Stimulated activated naive CD4-positive, alpha-beta T cell treated with Interleukin-2 at 50 U/mL for 16 hours (primary cell): ENCODE results near the gene CPN2.

Experiments
- DNase-seq: peaks from one replicate; lab custom pipeline; 2025; lab: John Stamatoyannopoulos, UW

Gene CPN2

DNA sequence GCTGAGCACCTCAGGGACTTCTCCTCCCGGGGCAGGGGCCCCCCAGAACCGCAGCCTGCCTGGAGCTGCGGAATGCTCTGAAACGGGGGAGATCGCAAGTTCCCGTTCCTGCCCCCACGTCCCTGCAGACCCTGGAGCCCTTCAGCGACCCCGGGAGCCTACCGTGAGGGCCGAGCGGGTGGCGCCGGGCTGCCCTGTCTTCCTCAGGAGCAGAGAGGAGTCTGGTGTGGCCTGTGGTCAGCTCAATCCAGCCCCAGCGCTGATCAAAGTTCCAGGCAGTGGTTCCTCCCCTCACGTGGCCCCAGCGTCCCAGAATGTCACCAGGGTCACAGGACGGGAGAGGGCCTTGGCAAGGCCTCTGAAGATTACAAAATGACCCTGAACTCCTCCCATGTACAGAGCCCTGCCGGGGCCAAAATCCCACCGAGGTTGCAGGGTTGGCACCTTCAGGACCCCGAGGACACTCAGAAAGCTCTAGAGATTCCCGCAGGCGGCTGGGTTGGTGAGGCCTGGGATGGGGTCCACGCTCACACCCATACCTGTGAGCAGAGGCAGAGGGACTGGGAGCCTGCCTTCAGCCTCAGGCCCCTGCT, at the start of gene CPN2:
Gene CPN2, minus strand, starts transcription at position 249 of the 593 bp plus-strand sequence. CDS start 8,626 bp downstream, outside the sequence.
- DNase-seq = no peak

DNA sequence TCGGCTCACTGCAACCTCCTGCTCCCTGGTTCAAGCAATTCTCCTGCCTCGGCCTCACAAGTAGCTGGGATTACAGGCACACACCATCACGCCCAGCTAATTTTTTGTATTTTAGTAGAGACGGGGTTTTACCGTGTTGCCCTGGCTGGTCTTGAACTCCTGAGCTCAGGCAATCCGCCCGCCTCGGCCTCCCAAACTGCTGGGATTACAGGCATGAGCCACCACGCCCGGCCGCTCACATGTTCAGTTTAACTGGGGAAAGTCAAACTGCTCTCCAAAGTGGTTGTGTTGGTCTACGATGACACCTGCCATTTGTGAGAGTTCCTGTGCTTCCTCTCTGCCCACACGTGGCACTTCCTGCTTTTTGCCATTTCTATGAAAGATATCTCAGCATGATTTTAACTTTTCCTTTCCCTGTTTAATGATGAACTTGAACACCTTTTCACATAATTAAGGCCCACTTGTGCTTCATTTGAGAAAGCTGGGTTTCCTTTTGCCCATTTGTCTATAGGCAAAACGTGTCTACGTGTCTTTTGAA, 48.8 kb upstream of the CPN2 start:
- DNase-seq = no peak

DNA sequence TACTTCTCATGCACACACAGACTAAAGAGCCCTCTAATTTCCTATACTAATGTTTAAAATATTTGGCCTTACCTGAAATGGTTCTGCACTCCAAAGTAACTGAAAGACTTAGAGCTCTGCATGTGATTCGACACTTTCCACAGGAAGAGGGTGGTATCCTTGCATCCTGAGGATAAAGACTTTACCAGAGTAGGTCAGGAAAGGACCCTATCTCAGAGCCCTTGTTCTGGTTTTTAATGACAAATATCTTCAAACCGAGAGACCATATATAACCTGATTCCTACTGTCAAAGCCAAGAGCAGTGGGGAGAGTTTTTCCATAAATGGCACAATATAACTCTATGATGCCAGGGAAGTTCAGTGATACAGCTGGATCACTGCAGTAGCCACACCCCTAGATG, 48.0 kb upstream of the CPN2 start, which contains the start of gene GP5:
Gene GP5, minus strand, starts transcription at position 101 of the 400 bp plus-strand sequence. CDS start 984 bp downstream, outside the sequence.
- DNase-seq = no peak

GRCh38 chr3:194397757-194398312, 46.7 kb upstream of the CPN2 start:
- DNase-seq = peak; percentile 2

- peak; percentile 22 for DNase-seq
Measured at GRCh38 chr3:194396859-194397756, 46.0 kb upstream of the CPN2 start.

GRCh38 chr3:194396539-194396858, 45.4 kb upstream of the CPN2 start:
- DNase-seq = no peak

DNA sequence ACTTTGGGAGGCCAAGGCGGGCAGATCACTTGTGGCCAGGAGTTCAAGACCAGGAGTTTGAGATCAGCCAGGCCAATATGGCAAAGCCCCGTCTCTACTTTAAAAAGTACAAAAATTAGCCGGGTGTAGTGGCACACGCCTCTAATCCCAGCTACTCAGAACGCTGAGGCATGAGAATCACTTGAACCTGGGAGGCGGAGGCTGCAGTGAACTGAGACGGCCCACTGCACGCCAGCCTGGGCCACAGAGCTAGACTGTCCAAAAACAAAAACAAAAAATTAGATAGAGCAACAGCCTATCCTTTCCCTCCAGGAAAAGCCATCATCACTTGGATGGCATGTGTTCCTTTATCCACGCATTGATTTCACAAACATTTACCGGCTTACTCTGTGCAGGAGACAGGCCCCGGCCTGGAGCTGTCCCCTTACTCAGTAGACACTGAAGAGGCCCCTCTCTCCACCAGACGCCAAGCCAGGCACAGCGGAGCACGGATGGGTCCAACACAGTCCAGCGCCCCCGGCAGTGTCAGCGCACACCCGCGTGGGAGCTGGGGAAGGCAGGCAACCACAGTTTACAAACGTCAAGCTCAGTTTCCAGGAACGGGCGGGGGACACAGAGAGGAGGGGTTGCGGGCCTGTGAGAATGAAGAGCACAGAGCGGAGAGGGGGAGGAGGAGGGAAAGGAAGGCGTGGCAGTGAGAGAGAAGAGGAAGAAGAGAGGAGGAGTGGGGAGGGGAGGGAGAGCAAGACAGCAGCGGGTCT, 44.8 kb upstream of the CPN2 start:
- peak; percentile 32 for DNase-seq

DNA sequence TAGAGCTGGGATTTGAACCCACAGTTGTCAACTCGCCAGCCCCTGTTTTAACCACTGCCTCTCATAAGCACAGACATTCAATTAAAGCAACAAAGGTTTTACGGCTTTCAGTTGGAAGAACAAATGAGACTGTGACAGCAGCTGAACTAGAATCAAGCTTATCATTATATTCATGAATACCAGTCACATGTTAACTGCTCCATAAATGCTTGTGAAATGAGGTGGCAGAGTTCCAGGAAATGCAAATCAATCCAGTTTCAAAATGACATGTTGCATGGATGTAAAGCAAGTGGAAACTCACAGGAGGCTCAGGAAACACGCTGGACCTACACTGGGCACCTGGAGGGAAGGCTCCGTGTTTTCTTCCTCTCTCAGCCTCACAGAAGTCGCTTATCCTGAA, 44.1 kb upstream of the CPN2 start:
- DNase-seq = no peak

DNA sequence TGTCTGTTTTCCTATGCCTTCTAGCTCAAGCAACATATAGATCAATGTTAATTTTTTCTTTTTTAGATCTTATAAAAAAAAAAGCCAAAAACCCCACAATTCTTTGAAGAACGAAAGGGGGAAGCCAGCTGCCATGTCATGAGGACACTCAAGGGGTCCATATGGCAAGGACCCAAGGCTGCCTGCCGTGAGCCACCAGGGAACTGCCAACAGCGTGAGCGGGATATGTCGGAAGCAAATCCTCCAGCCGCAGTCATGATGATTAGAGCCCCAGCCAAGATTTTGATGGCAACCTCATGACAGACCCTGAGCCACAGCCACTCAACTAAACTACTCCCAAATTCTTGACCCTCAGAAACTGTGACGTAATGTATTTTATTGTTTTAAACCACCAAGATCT, 41.4 kb upstream of the CPN2 start:
- DNase-seq = no peak

GRCh38 chr3:194390835-194391234, 39.7 kb upstream of the CPN2 start:
- no peak for DNase-seq

GRCh38 chr3:194389269-194389668, 38.1 kb upstream of the CPN2 start:
- no peak for DNase-seq

DNA sequence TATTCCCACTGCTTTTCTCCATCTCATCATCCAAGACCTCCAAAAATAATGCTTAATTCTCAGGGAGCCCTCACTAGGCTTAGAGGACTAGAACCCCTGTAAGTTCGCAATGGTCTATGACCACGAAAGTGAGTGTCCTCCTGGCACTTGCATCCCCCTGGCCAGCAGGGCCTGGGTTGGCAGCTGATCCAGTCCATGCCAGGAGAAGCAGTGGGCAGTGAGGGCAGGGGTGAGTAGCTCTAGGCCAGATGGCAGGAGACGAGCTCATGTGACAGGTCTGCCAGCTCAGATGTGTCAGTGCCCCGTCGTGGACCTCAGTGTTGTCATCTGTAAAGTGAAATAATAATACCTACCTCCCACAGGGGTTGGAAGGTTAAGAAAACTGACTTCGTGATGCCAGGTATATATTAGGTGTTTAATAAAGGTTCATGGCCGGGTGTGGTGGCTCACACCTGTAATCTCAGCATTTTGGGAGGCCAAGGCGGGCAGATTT, 36.8 kb upstream of the CPN2 start:
- no peak for DNase-seq

DNA sequence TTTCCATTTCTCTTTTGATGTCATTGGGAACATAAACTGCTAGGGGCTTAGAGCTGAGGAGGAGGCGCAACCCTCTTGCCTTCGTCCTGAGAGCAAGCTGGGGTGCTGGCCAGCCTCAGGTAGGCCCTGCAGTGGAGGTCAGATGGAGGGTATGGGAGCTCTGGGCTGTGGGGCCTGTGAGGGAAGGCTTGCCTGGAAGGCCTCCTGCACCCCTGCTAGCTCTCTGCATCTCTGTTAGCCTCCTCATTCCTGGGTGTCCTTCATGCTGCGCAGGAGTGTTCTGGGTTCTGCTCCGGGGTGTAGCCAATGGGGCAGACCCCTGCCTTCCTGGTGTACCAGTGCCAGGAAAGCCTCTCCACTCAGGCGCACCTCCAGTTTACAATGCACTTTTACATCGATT, 36.1 kb upstream of the CPN2 start:
- no peak for DNase-seq

DNA sequence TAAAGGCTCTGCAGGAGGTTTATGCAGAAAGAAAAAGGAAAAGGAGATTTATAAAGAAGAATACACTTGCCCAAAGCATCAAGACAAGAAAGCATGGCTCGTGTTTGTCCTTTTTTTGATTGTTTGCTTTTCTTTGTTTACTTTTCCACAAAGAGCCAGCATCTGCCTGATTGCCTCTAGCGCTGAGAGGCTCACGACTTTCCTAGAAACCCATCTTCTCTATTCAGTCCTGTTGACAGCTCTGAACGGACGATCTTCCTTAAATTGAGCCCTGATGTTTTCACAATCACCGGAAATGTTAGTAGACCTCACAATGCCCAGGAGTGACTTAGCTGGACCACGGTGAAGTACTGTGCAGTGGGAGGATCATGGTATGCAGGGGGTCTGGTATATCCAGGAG, 35.5 kb upstream of the CPN2 start:
- DNase-seq = no peak

DNA sequence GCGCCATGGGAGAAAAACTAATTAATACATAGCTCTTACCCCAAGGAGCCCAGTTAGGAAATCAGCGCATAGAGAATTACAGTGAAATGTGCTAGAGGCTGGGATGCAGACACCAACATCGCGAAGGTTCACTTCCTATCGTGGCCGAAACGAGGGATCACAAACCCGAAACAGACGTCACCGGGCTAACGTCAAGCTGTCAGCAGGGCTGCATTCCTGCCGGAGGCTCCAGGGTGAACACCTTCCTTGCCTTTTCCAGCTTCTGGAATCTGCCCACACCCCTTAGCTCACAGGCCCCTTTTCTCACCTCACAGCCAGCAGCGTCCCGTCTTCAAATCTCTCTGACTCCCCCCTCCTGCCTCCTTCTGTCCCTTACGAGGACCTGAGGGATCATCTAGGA, 34.9 kb upstream of the CPN2 start:
- no peak for DNase-seq

- DNase-seq = no peak
Measured at GRCh38 chr3:194384569-194385001, 33.5 kb upstream of the CPN2 start.

DNA sequence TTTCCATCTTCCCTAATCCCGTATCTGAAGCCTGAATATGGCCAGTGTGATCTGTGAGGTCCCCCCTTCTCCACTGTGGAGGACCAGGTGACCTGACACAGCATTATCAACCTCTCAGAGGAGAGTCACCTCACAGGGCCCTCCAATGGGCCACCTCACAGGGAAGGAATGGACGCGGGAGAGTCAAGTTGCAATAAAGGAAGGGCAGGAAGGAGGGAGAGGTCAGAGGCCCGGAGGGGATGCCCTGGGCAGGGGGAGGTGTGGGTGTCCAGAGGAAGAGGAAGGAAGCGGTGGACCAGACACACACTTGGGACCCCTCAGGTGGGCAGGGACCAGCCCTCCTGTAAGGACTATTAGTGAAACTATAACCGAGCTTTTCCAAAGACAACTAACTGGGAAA, 33.0 kb upstream of the CPN2 start:
- DNase-seq = no peak

DNA sequence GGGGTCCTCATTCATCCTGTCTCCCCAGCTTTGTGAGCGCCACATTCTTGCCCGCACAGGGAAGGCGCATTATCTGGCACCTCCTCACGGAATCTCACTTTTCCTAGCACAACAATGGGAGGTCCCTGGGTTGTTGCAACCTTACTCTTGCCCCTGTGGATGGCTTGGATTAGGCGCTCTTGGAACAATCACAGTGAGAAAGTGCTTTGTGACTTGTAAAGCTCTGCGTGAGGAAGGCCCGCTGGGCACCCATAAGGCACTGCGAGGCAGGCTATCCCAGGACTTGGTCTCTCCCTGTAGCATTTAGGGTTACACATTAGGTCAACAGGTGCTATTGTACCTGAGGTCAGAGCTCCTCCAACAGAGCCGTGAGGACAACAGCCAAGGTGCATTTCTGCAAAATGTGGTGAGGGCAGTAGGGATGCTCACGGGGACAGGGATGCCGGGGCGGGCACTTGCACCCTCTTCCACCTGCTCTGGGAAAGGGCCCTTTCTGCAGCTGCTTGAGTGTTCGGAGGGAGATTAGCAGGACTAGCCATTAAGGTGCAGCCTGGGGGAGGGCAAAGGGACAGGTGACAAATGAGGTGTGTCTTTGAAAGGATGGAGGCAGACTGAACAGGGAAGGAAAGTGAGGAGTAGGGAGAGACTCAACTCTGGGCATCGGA, 32.3 kb upstream of the CPN2 start:
- no peak for DNase-seq

DNA sequence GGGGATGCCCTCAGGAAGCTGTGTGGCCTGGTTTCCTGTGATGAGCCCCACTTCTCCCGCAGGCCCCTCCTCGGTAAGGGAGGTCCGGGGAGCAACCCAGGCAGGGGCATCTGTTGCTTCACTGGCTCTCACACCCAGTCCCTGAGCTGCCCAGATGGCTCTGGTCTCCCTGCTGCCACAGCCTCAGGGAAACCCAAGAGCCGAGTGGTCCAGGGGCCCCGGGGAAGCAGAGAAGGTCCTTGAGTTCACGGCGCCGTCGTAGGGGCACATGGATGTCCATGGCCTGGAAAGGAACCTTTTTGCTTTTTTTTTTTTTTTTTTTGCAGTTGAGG, 31.7 kb upstream of the CPN2 start:
- DNase-seq = no peak

- DNase-seq = no peak
Measured at GRCh38 chr3:194382196-194382891, 31.2 kb upstream of the CPN2 start.

DNA sequence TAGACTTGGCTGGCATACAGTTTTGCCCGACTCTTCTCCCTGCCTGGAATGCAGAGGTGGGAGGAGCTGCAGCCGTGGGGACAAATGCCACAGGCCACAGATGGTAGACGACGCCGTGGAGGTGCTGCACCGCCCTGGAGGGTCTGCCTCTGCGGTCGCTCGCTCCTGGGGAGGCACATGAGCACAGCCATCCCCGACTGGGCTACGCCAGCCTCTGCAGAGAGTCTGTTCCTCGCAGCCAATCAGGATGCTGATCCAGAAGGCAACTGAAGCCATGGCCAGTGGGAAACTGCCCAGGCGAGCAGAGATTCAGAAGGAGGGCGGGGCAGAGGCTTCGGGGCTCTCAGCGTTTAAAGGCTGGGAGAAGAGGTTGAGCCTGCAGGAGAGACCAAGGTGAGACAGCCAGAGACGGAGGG, 30.3 kb upstream of the CPN2 start:
- DNase-seq = no peak
